Liver (tissue), 9 donors: ENCODE results near the gene TMEM108. TPM values are rescaled to one million over a fixed set of nuclear protein-coding genes. Genes with fewer than 3 reads are reported as not detected.

Source experiments
- DNase-seq: peaks from one replicate; pipeline ENCODE4 v3.0.0-alpha.2; 2017; ENCODE audit warnings: low spot score
- H3K27ac ChIP-seq, 2 donors: one replicate each; pipeline ENCODE4 v1.7.0; 2013; ENCODE audit warnings: inconsistent platforms in 2 of 2, low read length in 2 of 2, control low read depth in 1 of 2, low read depth in 1 of 2, mild to moderate bottlenecking in 1 of 2
- H3K27me3 ChIP-seq, 4 donors: one replicate each; pipeline versions ENCODE4 v1.6.1 to v1.7.0; 2013; ENCODE audit warnings: low read length in 3 of 4, inconsistent platforms in 1 of 4, mild to moderate bottlenecking in 1 of 4, moderate library complexity in 1 of 4; ENCODE audit not compliant: control insufficient read depth in 4 of 4, insufficient read depth in 4 of 4
- H3K36me3 ChIP-seq, 4 donors: one replicate each; pipeline versions ENCODE4 v1.6.1 to v1.7.0; 2013; ENCODE audit warnings: low read length in 3 of 4, mild to moderate bottlenecking in 3 of 4, low read depth in 1 of 4, moderate library complexity in 1 of 4; ENCODE audit not compliant: control insufficient read depth in 4 of 4, insufficient read depth in 3 of 4
- H3K4me1 ChIP-seq, 4 donors: one replicate each; pipeline versions ENCODE4 v1.6.1 to v1.7.0; 2013; ENCODE audit warnings: low read length in 3 of 4, mild to moderate bottlenecking in 3 of 4, moderate library complexity in 1 of 4; ENCODE audit not compliant: control insufficient read depth in 4 of 4, insufficient read depth in 4 of 4
- H3K4me3 ChIP-seq, 3 donors: one replicate each; pipeline versions ENCODE4 v1.6.1 to v1.7.0; 2013; ENCODE audit warnings: low read length in 3 of 3, control low read depth in 1 of 3, low read depth in 1 of 3, mild to moderate bottlenecking in 1 of 3
- H3K9ac ChIP-seq, 2 donors: one replicate each; pipeline ENCODE4 v1.7.0; 2013; ENCODE audit warnings: low read length in 2 of 2, mild to moderate bottlenecking in 2 of 2, moderate library complexity in 2 of 2, control low read depth in 1 of 2, low read depth in 1 of 2
- H3K9me3 ChIP-seq, 4 donors: one replicate each; pipeline versions ENCODE4 v1.6.1 to v1.7.0; 2013; ENCODE audit warnings: low read length in 3 of 4; ENCODE audit not compliant: control insufficient read depth in 4 of 4
- ATF3 ChIP-seq: IDR thresholded peaks from 2 replicates; pipeline ENCODE4 v1.6.1; 2016; ENCODE audit warnings: antibody characterized with exemption
- CTCF ChIP-seq: fragments of 150-350 bp; IDR thresholded peaks from 2 replicates; pipeline ENCODE4 v1.5.1; 2017; ENCODE audit warnings: improper control_type of control experiment, low read depth, low read length; ENCODE audit not compliant: missing input control
- EGR1 ChIP-seq, 2 donors: IDR thresholded peaks; 2 replicates each; pipeline ENCODE4 v1.6.1; 2016 to 2018; ENCODE audit warnings: antibody characterized with exemption in 2 of 2, low read depth in 2 of 2
- FOXA1 ChIP-seq: IDR thresholded peaks from 2 replicates; pipeline ENCODE4 v1.6.1; 2016; ENCODE audit warnings: antibody characterized with exemption
- FOXA2 ChIP-seq: IDR thresholded peaks from 2 replicates; pipeline ENCODE4 v1.6.1; 2016; ENCODE audit warnings: antibody characterized with exemption
- GABPA ChIP-seq, 2 donors: IDR thresholded peaks in 1 of 2; conservative IDR thresholded peaks in 1 of 2; 2 replicates each; pipeline ENCODE4 v1.6.1; 2016; ENCODE audit warnings: antibody characterized with exemption in 2 of 2, mild to moderate bottlenecking in 1 of 2, moderate library complexity in 1 of 2
- HNF4A ChIP-seq, 2 donors: conservative IDR thresholded peaks; 2 replicates each; pipeline ENCODE4 v1.6.1; 2016; ENCODE audit warnings: antibody characterized with exemption in 2 of 2, mild to moderate bottlenecking in 2 of 2
- HNF4G ChIP-seq: IDR thresholded peaks from 2 replicates; pipeline ENCODE4 v1.6.1; 2016; ENCODE audit warnings: antibody characterized with exemption
- JUND ChIP-seq, 2 donors: IDR thresholded peaks; 2 replicates each; pipeline ENCODE4 v1.6.1; 2016; ENCODE audit warnings: antibody characterized with exemption in 2 of 2
- MAX ChIP-seq: IDR thresholded peaks from 2 replicates; pipeline ENCODE4 v1.6.1; 2016; ENCODE audit warnings: antibody characterized with exemption
- NR2F2 ChIP-seq: IDR thresholded peaks from 2 replicates; pipeline ENCODE4 v1.6.1; 2016; ENCODE audit warnings: antibody characterized with exemption
- REST ChIP-seq: IDR thresholded peaks from 2 replicates; pipeline ENCODE4 v1.6.1; 2016; ENCODE audit warnings: antibody characterized with exemption, mild to moderate bottlenecking
- RXRA ChIP-seq, 2 donors: IDR thresholded peaks; 2 replicates each; pipeline ENCODE4 v1.6.1; 2017 to 2018; ENCODE audit warnings: antibody characterized with exemption in 2 of 2, mild to moderate bottlenecking in 1 of 2
- SP1 ChIP-seq: IDR thresholded peaks from 2 replicates; pipeline ENCODE4 v1.6.1; 2018; ENCODE audit warnings: antibody characterized with exemption, mild to moderate bottlenecking
- TAF1 ChIP-seq: conservative IDR thresholded peaks from 2 replicates; pipeline ENCODE4 v1.6.1; 2016; ENCODE audit warnings: antibody characterized with exemption, mild to moderate bottlenecking
- YY1 ChIP-seq: IDR thresholded peaks from 2 replicates; pipeline ENCODE4 v1.6.1; 2016; ENCODE audit warnings: antibody characterized with exemption, mild to moderate bottlenecking
- ZBTB33 ChIP-seq: IDR thresholded peaks from 2 replicates; pipeline ENCODE4 v1.6.1; 2016; ENCODE audit warnings: antibody characterized with exemption
- WGBS: extraction: QIAGEN DNeasy Blood & Tissue Kit; methylation state at CpG from one replicate; pipeline ENCODE4 v1.1.7; 2013; 5-methylcytosine and 5-hydroxymethylcytosine counted together
- polyA plus RNA-seq, 2 donors: library from polyadenylated mRNA; stranded (reverse) in 1 of 2; unstranded in 1 of 2; fragments of 200-250 nt in 1 of 2; fragments of >200 nt in 1 of 2; fragmentation: Nextera tagmentation in 1 of 2; extraction: Ambion mirVana in 1 of 2; gene quantifications; one replicate each; pipeline versions ENCODE4 v1.2.1 to v1.2.3, GENCODE V29; 2013 to 2015
- total RNA-seq, 2 donors: library from RNA; depleted of rRNA; stranded (reverse); fragments of >200 nt; gene quantifications; one replicate each; pipeline ENCODE4 v1.2.3, GENCODE V29; 2014
- donor health status: healthy.
- donor health status: healthy.
- donor health status: healthy.
- donor health status: healthy.
- donor health status: healthy.

The TMEM108 gene
- total and polyA plus RNA-seq, 4 donors = 0.05 to 0.10 TPM; not detected in 2

GRCh38 chr3:133300102-133300501, 261.9 kb downstream of the TMEM108 start:
- DNase-seq = no peak
- H3K4me3 ChIP-seq = no peak overlapping the region
- H3K36me3 ChIP-seq = no peaks in the 10 kb centered on the region
- H3K9me3 ChIP-seq = no peaks in the 10 kb centered on the region
- WGBS = 61% methylated on average over 4 of the region's 4 CpGs
- TF ChIP-seq JUND (IDR thresholded peaks at IDR 0.05) (no peak), RXRA (IDR thresholded peaks at IDR 0.05) (no peak), FOXA1 (no peak), HNF4G (no peak), FOXA2 (no peak), GABPA (IDR thresholded peaks at IDR 0.05 in 1 of 2, conservative IDR thresholded peaks at IDR 0.05 in 1 of 2) (no peak), REST (no peak), EGR1 (IDR thresholded peaks at IDR 0.05; ENCODE audit: low read depth in 2 of 2) (no peak), ATF3 (no peak), HNF4A (conservative IDR thresholded peaks at IDR 0.05) (no peak), TAF1 (no peak), NR2F2 (no peak), YY1 (no peak), MAX (no peak), ZBTB33 (no peak), SP1 (no peak)
- no peak overlapping the region for H3K9ac ChIP-seq
- H3K27ac ChIP-seq = no peak overlapping the region
- H3K4me1 ChIP-seq = no peaks in the 10 kb centered on the region
- peaks cover 0 to 2% (median 0%) of the 10 kb centered on the region in 4 donors for H3K27me3 ChIP-seq

GRCh38 chr3:133301194-133301593, 263.0 kb downstream of the TMEM108 start:
- no peak overlapping the region for H3K9ac ChIP-seq
- DNase-seq = no peak
- H3K4me3 ChIP-seq = no peak overlapping the region
- no peaks in the 10 kb centered on the region for H3K36me3 ChIP-seq
- H3K27me3 ChIP-seq = peaks cover 0 to 2% (median 0%) of the 10 kb centered on the region in 4 donors
- no peak overlapping the region for H3K27ac ChIP-seq
- WGBS = 78% methylated on average over 3 of the region's 3 CpGs
- TF ChIP-seq CTCF (no peak), MAX (no peak), NR2F2 (no peak), RXRA (IDR thresholded peaks at IDR 0.05) (no peak), FOXA2 (no peak), EGR1 (IDR thresholded peaks at IDR 0.05; ENCODE audit: low read depth in 2 of 2) (no peak), HNF4A (conservative IDR thresholded peaks at IDR 0.05) (no peak), GABPA (IDR thresholded peaks at IDR 0.05 in 1 of 2, conservative IDR thresholded peaks at IDR 0.05 in 1 of 2) (no peak), TAF1 (no peak), ATF3 (no peak), ZBTB33 (no peak)
- no peaks in the 10 kb centered on the region for H3K4me1 ChIP-seq
- no peaks in the 10 kb centered on the region for H3K9me3 ChIP-seq
